ENCODE results near the gene ZNF420. TPM values are rescaled to one million over a fixed set of nuclear protein-coding genes. Genes with fewer than 3 reads are reported as not detected.

The ZNF420 gene
- total RNA-seq, 1 donor from 2014 or later = 7.1 TPM

GRCh38 chr19:37160153-37160552 is 81.9 kb downstream of the ZNF420 start:
- FAIRE-seq (no peak), DNase-seq (ENCODE audit: low read depth) (no peak)
- TF ChIP-seq CTCF (IDR thresholded peaks at IDR 0.05; ENCODE audit: insufficient read depth, low read length, severe bottlenecking) = no peak
- Histone ChIP-seq H3K27me3 (ENCODE audit: control insufficient read depth, insufficient read depth, low read length) (no peaks in the 10 kb centered on the region), H3K36me3 (ENCODE audit: control insufficient read depth, insufficient read depth, low read length) (no peaks in the 10 kb centered on the region), H3K4me3 (ENCODE audit: low read depth, low read length) (no peak overlapping the region)

DNA sequence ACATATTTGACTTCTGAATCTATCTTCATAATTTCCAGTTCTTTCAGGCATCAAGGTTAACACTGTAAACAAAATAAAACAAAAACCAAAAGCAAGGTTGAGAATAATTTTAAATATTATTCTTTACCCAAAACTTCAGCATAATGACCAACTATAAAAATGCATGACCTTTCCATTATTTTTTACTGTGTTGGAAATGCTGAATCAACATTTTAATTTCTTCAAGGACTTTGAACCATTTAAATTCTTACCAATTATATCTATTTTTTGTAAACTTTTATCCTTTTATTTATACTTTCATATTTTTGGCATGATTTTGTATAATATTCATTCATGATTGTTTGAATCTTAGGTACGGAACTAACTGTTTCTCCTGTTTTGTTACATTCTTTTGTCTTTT is 87.4 kb downstream of the ZNF420 start:
- no peak for FAIRE-seq
- no peak for TF ChIP-seq CTCF (IDR thresholded peaks at IDR 0.05; ENCODE audit: insufficient read depth, low read length, severe bottlenecking)
- Histone ChIP-seq H3K4me3 (ENCODE audit: low read depth, low read length) (no peak overlapping the region), H3K27me3 (ENCODE audit: control insufficient read depth, insufficient read depth, low read length) (no peaks in the 10 kb centered on the region), H3K36me3 (ENCODE audit: control insufficient read depth, insufficient read depth, low read length) (peaks cover 3% of the 10 kb centered on the region)
- no peak for DNase-seq (ENCODE audit: low read depth)

DNA sequence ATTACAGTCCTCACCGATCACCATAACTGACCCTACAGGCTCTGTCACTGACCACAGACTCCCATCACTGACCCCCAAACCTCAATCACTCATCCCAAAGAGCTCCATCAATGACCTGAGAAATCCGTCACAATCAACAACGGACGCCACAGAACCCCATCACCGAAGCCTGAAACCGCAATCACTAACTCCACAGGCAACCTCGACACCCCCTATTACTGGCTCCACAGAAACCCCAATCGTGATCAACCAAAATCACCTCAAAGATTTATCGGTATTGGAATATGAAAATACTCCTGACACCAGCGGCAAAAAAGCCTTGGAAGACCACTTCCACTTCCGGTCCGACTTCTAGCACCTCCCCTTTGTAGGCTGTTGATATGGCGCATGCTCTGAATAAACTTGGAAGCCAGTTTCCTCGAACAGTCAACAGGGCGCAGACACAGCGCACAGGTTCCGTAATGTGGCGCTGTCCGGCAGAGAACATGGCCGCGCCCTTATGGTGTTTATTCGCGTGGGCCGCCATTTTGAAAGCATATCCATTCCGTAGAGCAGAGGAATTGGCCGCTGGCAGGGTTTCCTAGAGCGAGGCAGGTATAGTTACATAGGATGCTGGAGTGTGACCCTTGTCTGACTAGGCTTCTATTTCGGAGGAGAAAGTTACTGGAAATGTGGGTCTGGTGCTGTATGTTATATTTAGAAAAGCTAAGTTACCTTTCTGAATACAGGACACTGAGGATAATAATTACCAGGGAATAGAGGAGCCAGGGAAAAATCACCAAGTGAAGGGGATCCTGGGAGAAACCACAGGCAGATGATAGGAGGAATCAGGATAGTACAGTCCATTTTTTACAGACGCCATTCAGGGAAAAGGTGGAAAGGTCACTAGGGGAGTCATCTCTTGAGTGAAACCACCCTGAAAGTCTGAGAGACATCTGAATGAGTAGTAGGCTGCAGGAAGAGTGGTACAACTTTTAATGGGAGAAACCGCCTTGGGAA is 94.4 kb downstream of the ZNF420 start, which contains the start of gene ZNF585A:
Gene ZNF585A (minus strand): TSS at position 328 of the 999 bp plus-strand sequence. CDS start 2,785 bp downstream, outside the sequence.
- FAIRE-seq = peak; percentile 72
- Histone ChIP-seq H3K27me3 (ENCODE audit: control insufficient read depth, insufficient read depth, low read length) (no peaks in the 10 kb centered on the region), H3K36me3 (ENCODE audit: control insufficient read depth, insufficient read depth, low read length) (peaks cover 3% of the 10 kb centered on the region), H3K4me3 (ENCODE audit: low read depth, low read length) (peak within 1 kb of the TSS; percentile 60)
- DNase-seq (ENCODE audit: low read depth) = peak; percentile 95
- TF ChIP-seq CTCF (IDR thresholded peaks at IDR 0.05; ENCODE audit: insufficient read depth, low read length, severe bottlenecking) = peak; percentile 31

Other genes starting within 250 kb of the ZNF420 start
- 9.5 and 9.7 TPM in 2 replicates for gene ZNF790, start 240.0 kb upstream of the ZNF420 start, total RNA-seq
- 1.6 and 2.4 TPM in 2 replicates for gene ZNF345, start 227.6 kb upstream of the ZNF420 start, total RNA-seq
- gene ZNF829, start 162.1 kb upstream of the ZNF420 start, total RNA-seq = 3.1 and 3.7 TPM in 2 replicates
- 9.5 and 10.8 TPM in 2 replicates for gene ZNF568, start 162.1 kb upstream of the ZNF420 start, total RNA-seq
- 7.9 and 8.4 TPM in 2 replicates for gene ZNF585A, start 94.3 kb downstream of the ZNF420 start, total RNA-seq
- 11.6 and 13.4 TPM in 2 replicates for gene ZNF585B, start 132.1 kb downstream of the ZNF420 start, total RNA-seq
- 6.8 and 9.5 TPM in 2 replicates for gene ZNF383, start 139.8 kb downstream of the ZNF420 start, total RNA-seq

Data from bronchial epithelial cell (primary cell).